ENCODE data around the gene ANP32A.
A peak's percentile ranks its signal among the peaks of the same experiment; 100 is the strongest.

Gene ANP32A

DNA sequence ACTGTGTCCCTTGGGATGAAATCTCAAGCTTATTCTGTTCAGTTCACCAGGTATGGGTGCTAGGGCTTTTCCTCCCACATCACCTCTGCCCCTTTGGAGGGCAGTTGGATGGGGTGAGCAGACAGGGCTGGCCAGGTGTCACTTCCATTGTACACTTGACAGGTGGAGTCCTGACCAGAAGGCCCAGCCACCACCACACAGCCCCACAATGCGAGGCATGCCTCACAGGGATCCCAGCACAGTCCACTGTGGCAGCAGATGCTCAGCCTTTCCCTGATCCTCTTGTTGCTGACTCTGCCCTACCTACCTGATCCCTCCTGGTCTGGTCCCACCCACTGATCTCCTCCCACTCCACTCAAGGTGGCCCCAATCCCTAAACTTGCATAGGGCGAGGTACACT, 88.2 kb downstream of the ANP32A start:
- H3K27me3 ChIP-seq (ENCODE audit: insufficient read depth, insufficient read length): no peaks in the 10 kb centered on the region
- H3K4me1 ChIP-seq (ENCODE audit: insufficient read depth, insufficient read length): peaks cover 16% of the 10 kb centered on the region
- no peaks in the 10 kb centered on the region for H3K36me3 ChIP-seq (ENCODE audit: insufficient read depth, insufficient read length, low read length)
- DNase-seq (ENCODE audit: low read depth, low spot score): no peak
- H3K4me3 ChIP-seq (ENCODE audit: insufficient read length, low read depth): no peak overlapping the region
- TF ChIP-seq ZNF274 (IDR thresholded peaks at IDR 0.05; ENCODE audit: low read depth, low read length) (no peak), SUZ12 (IDR thresholded peaks at IDR 0.05; ENCODE audit: extremely low read depth, insufficient read depth, insufficient read length) (no peak), YY1 (IDR thresholded peaks at IDR 0.05; ENCODE audit: insufficient read depth, insufficient read length) (no peak)
- H3K9me3 ChIP-seq (ENCODE audit: insufficient read depth, low read length): no peaks in the 10 kb centered on the region
- no peak overlapping the region for H3K9ac ChIP-seq (ENCODE audit: insufficient read length, low read depth)

DNA sequence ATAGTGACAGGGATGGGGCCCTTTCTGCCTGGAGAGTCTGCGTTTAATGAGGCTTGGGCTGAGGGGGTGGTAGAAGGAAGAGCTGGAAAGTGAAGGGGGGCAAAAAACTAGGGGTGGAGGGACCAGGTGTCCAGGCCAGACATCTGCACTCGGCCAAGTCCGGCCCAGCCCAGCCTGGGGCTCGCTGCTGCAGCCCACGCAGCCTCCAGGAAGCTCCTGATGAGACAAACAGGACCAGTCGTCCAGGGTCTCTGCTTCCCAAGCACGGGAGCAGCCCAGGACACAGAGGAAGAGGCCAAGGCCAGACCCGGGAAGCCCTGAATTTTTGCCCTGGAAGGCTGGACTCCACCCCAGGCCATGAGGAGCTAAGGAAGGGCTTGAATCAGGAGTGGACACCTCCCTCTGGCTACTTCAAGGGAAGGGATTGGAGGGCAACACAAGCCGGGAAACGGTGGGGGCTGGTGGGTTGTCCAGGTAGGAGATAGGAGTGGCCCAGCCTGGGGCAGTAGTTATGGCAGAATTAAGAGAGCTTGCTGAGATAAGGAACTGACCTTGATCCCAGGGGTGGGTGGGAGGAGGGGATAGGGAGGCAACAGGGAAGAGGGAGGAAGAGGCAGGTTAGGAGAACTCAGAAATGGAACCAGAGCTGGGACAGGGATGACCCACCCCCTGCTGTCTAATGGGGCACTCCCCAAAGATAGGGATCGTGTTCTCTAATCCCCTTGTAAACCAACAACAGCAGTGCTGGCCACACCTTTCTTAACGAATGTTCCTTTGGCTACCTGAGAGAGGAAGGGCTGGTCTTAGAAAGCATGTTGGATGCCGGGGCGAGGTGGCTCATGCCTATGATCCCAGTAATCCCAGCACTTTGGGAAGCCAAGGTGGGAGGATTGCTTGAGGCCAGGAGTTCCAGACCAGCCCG, 89.5 kb downstream of the ANP32A start:
- Histone ChIP-seq H3K4me1 (ENCODE audit: insufficient read depth, insufficient read length) (peaks cover 16% of the 10 kb centered on the region), H3K9ac (ENCODE audit: insufficient read length, low read depth) (no peak overlapping the region), H3K4me3 (ENCODE audit: insufficient read length, low read depth) (no peak overlapping the region), H3K27me3 (ENCODE audit: insufficient read depth, insufficient read length) (peaks cover 4% of the 10 kb centered on the region), H3K36me3 (ENCODE audit: insufficient read depth, insufficient read length, low read length) (no peaks in the 10 kb centered on the region), H3K9me3 (ENCODE audit: insufficient read depth, low read length) (no peaks in the 10 kb centered on the region)
- no peak for DNase-seq (ENCODE audit: low read depth, low spot score)
- no peak for TF ChIP-seq ZNF274 (IDR thresholded peaks at IDR 0.05; ENCODE audit: low read depth, low read length)
- no peak for TF ChIP-seq SUZ12 (IDR thresholded peaks at IDR 0.05; ENCODE audit: extremely low read depth, insufficient read depth, insufficient read length)
- TF ChIP-seq YY1 (IDR thresholded peaks at IDR 0.05; ENCODE audit: insufficient read depth, insufficient read length): no peak

- Histone ChIP-seq H3K4me3 (ENCODE audit: insufficient read length, low read depth) (no peak overlapping the region), H3K27me3 (ENCODE audit: insufficient read depth, insufficient read length) (peaks cover 4% of the 10 kb centered on the region)
- peak; percentile 55 for DNase-seq (ENCODE audit: low read depth, low spot score)
These were observed 90.2 kb downstream of the ANP32A start for GRCh38 chr15:68730471-68730919.

GRCh38 chr15:68729789-68730411, 90.8 kb downstream of the ANP32A start:
- TF ChIP-seq ZNF274 (IDR thresholded peaks at IDR 0.05; ENCODE audit: low read depth, low read length) (no peak), YY1 (IDR thresholded peaks at IDR 0.05; ENCODE audit: insufficient read depth, insufficient read length) (no peak), SUZ12 (IDR thresholded peaks at IDR 0.05; ENCODE audit: extremely low read depth, insufficient read depth, insufficient read length) (no peak)
- Histone ChIP-seq H3K36me3 (ENCODE audit: insufficient read depth, insufficient read length, low read length) (no peaks in the 10 kb centered on the region), H3K9ac (ENCODE audit: insufficient read length, low read depth) (no peak overlapping the region), H3K27me3 (ENCODE audit: insufficient read depth, insufficient read length) (peaks cover 4% of the 10 kb centered on the region), H3K4me1 (ENCODE audit: insufficient read depth, insufficient read length) (peaks cover 16% of the 10 kb centered on the region), H3K9me3 (ENCODE audit: insufficient read depth, low read length) (no peaks in the 10 kb centered on the region), H3K4me3 (ENCODE audit: insufficient read length, low read depth) (no peak overlapping the region)
- DNase-seq (ENCODE audit: low read depth, low spot score): no peak

More at GRCh38 chr15:68730471-68730919, 90.2 kb downstream of the ANP32A start:
- Histone ChIP-seq H3K4me1 (ENCODE audit: insufficient read depth, insufficient read length) (peaks cover 16% of the 10 kb centered on the region), H3K9me3 (ENCODE audit: insufficient read depth, low read length) (no peaks in the 10 kb centered on the region), H3K36me3 (ENCODE audit: insufficient read depth, insufficient read length, low read length) (no peaks in the 10 kb centered on the region), H3K9ac (ENCODE audit: insufficient read length, low read depth) (no peak overlapping the region)
- TF ChIP-seq YY1 (IDR thresholded peaks at IDR 0.05; ENCODE audit: insufficient read depth, insufficient read length) (no peak), SUZ12 (IDR thresholded peaks at IDR 0.05; ENCODE audit: extremely low read depth, insufficient read depth, insufficient read length) (no peak), ZNF274 (IDR thresholded peaks at IDR 0.05; ENCODE audit: low read depth, low read length) (no peak)
